IMR-90 (cell line): ENCODE measurements around the gene SYAP1. TPM values are rescaled to one million over a fixed set of nuclear protein-coding genes. Genes with fewer than 3 reads are reported as not detected.

Experiments used
- microRNA-seq, 2 experiments: library from miRNA; stranded (forward) in 1 of 2; unstranded in 1 of 2; fragments of 10-50 nt in 1 of 2; fragments of <30 nt in 1 of 2; gene quantifications in 1 of 2; microRNA quantifications in 1 of 2; one replicate each; pipeline versions ENCODE3 to v1.1.0; 2013 to 2020; ENCODE audit not compliant: insufficient read depth in 1 of 2, insufficient read length in 1 of 2, unreplicated experiment in 1 of 2
- polyA plus RNA-seq, 3 experiments: library from polyadenylated mRNA; depleted of rRNA; stranded (reverse); fragments of >200 nt; gene quantifications; 2 replicates each; pipeline ENCODE4 v1.2.3, GENCODE V29; 2012; ENCODE audit warnings: low replicate concordance in 1 of 3
- small RNA-seq, 5 experiments: library from RNA; depleted of rRNA; stranded (forward); fragments of <200 nt; gene quantifications; one replicate each; pipeline ENCODE3, GENCODE V24; 2012
- total RNA-seq: library from RNA; depleted of rRNA; stranded (reverse); fragments of >200 nt; gene quantifications from 2 replicates; pipeline ENCODE4 v1.2.3, GENCODE V29; 2012; rRNA removed

SYAP1 gene
- total and polyA plus RNA-seq, 2 of the 4 experiments (the other 2 are of a cell fraction), result 17.7 to 35.0 TPM

Small RNA genes within 50 kb of the gene (microRNA-seq; reads per million reads assigned to microRNA genes)
- gene RNU7-56P (ENCODE audit: insufficient read depth, insufficient read length) (not detected), gene RPL12P49 (ENCODE audit: insufficient read depth, insufficient read length) (not detected)

Small RNA genes within 50 kb of the gene (small RNA-seq; reads per million reads assigned to genes)
- gene RNU7-56P (0 reads per million in 5 experiments), gene RPL12P49 (0 reads per million in 5 experiments)

Other genes starting within 250 kb of the SYAP1 start
- not detected in 2 replicates for gene S100G, start 69.5 kb upstream of the SYAP1 start, total RNA-seq
- not detected in 2 replicates for gene S100G, start 69.5 kb upstream of the SYAP1 start, polyA plus RNA-seq (2012; rRNA removed)
- 13.1 and 16.1 TPM in 2 replicates for gene CTPS2, start 6.9 kb upstream of the SYAP1 start, total RNA-seq
- 4.7 and 6.0 TPM in 2 replicates for gene CTPS2, start 6.9 kb upstream of the SYAP1 start, polyA plus RNA-seq (2012; rRNA removed)
- gene TXLNG, start 66.9 kb downstream of the SYAP1 start, total RNA-seq, result 7.0 and 11.1 TPM in 2 replicates
- gene TXLNG, start 66.9 kb downstream of the SYAP1 start, polyA plus RNA-seq (2012; rRNA removed), result 9.4 and 9.7 TPM in 2 replicates
- gene RBBP7, start 150.8 kb downstream of the SYAP1 start, total RNA-seq, result 132 and 147 TPM in 2 replicates
- gene RBBP7, start 150.8 kb downstream of the SYAP1 start, polyA plus RNA-seq (2012; rRNA removed), result 116 and 149 TPM in 2 replicates
- gene REPS2, start 227.0 kb downstream of the SYAP1 start, total RNA-seq, result 0.18 and 0.28 TPM in 2 replicates
- gene REPS2, start 227.0 kb downstream of the SYAP1 start, polyA plus RNA-seq (2012; rRNA removed), result 0.01 and 0.02 TPM in 2 replicates